OCI-LY7 (cell line): ENCODE data around the gene SKA2. TPM values are rescaled to one million over a fixed set of nuclear protein-coding genes. Genes with fewer than 3 reads are reported as not detected.

ENCODE experiments used
- BruUV-seq: library from RNA; stranded (reverse); fragments of 400-500 nt; replicated peaks from 2 replicates; lab custom pipeline; 2021; lab: Mats Ljungman, UMichigan
- CTCF ChIA-PET: fragments of 300-600 bp; sonication (Branson Sonifier 250); formaldehyde crosslinking; loops from one replicate; lab custom pipeline; 2022; ENCODE audit warnings: antibody characterized with exemption; ENCODE audit not compliant: unreplicated experiment; lab: Charles Lee
- POLR2A ChIA-PET: fragments of 300-600 bp; sonication (Branson Sonifier 250); formaldehyde crosslinking; loops from one replicate; lab custom pipeline; 2022; ENCODE audit warnings: antibody characterized with exemption; lab: Charles Lee
- DNase-seq: peaks from one replicate; pipeline ENCODE4 v3.0.0-alpha.2; 2015; ENCODE audit warnings: low spot score
- H2AFZ ChIP-seq: fragments of 200-600 bp; sonication (generic), shearing (Covaris generic); 2 replicates; pipeline ENCODE4 v1.6.1; 2014; ENCODE audit warnings: mild to moderate bottlenecking, antibody characterized with exemption, low read length, moderate library complexity
- H3K27ac ChIP-seq: fragments of 200-600 bp; sonication (generic); 2 replicates; pipeline ENCODE4 v1.5.1; 2014; ENCODE audit warnings: mixed run types, low read depth, mild to moderate bottlenecking, moderate library complexity, low read length, inconsistent platforms; ENCODE audit not compliant: poor library complexity, severe bottlenecking
- H3K36me3 ChIP-seq: fragments of 200-600 bp; sonication (generic); 2 replicates; pipeline ENCODE4 v1.6.1; 2014; ENCODE audit warnings: mild to moderate bottlenecking, antibody characterized with exemption, low read length, moderate library complexity, mixed read lengths; ENCODE audit not compliant: insufficient read depth
- H3K4me1 ChIP-seq: fragments of 200-600 bp; sonication (generic); 2 replicates; pipeline ENCODE4 v1.5.1; 2014; ENCODE audit warnings: mild to moderate bottlenecking, low read length; ENCODE audit not compliant: insufficient read depth, poor library complexity, severe bottlenecking
- H3K4me2 ChIP-seq: fragments of 200-600 bp; sonication (generic); 2 replicates; pipeline ENCODE4 v1.6.1; 2014; ENCODE audit warnings: mild to moderate bottlenecking, low read length
- H3K4me3 ChIP-seq: fragments of 200-600 bp; sonication (generic); 2 replicates; pipeline ENCODE4 v1.5.1; 2014; ENCODE audit warnings: mild to moderate bottlenecking, low read depth, low read length; ENCODE audit not compliant: poor library complexity, severe bottlenecking
- H3K79me2 ChIP-seq: fragments of 200-600 bp; sonication (generic); 2 replicates; pipeline ENCODE4 v1.6.1; 2016; ENCODE audit warnings: low read depth, mild to moderate bottlenecking, low read length, moderate library complexity, mixed read lengths; ENCODE audit not compliant: insufficient read depth
- H3K9me2 ChIP-seq: fragments of 200-600 bp; sonication (generic); 2 replicates; pipeline ENCODE4 v1.6.1; 2016; ENCODE audit warnings: mild to moderate bottlenecking, low read length, mixed read lengths; ENCODE audit not compliant: insufficient read depth
- H3K9me3 ChIP-seq: fragments of 200-600 bp; sonication (generic); 2 replicates; pipeline ENCODE4 v1.6.1; 2014; ENCODE audit warnings: mild to moderate bottlenecking, mixed run types, low read length, mixed read lengths
- H4K20me1 ChIP-seq: fragments of 200-600 bp; sonication (generic); 2 replicates; pipeline ENCODE4 v1.6.1; 2014; ENCODE audit warnings: mild to moderate bottlenecking, antibody characterized with exemption, low read length, moderate library complexity, mixed read lengths; ENCODE audit not compliant: insufficient read depth
- EZH2phosphoT487 ChIP-seq: fragments of 200-600 bp; sonication (generic); IDR thresholded peaks from 2 replicates; pipeline ENCODE4 v1.6.1; 2018; ENCODE audit warnings: low read depth, borderline replicate concordance, mild to moderate bottlenecking, mixed run types, antibody characterized with exemption, low read length, moderate library complexity, mixed read lengths
- intact Hi-C: fragments of 100-400 bp; cut with micrococcal nuclease; formaldehyde crosslinking; loops from one replicate; pipeline ENCODE4 v1.10.0; 2022; ENCODE audit not compliant: unreplicated experiment
- total RNA-seq, 2 experiments: library from RNA; depleted of rRNA in 1 of 2; stranded (reverse); fragments of >200 nt in 1 of 2; shearing (Covaris generic) in 1 of 2; gene quantifications; 2 replicates each; pipeline ENCODE4 v1.2.3, GENCODE V29; 2014 to 2022
- TF ChIP-seq, protein P1 (sequence below): fragments of 200-600 bp; sonication (generic); conservative IDR thresholded peaks from 2 replicates; pipeline ENCODE4 v1.5.1; 2014; ENCODE audit warnings: mild to moderate bottlenecking, antibody characterized with exemption, low read length, moderate library complexity, mixed read lengths

SKA2 gene
- total RNA-seq, 2 experiments from 2014 or later, result 82.5 to 106 TPM

GRCh38 chr17:59175076-59175475 lies 20.1 kb upstream of the SKA2 start:
- TF ChIP-seq EZH2phosphoT487, result no peak
- TF ChIP-seq, protein P1, sequence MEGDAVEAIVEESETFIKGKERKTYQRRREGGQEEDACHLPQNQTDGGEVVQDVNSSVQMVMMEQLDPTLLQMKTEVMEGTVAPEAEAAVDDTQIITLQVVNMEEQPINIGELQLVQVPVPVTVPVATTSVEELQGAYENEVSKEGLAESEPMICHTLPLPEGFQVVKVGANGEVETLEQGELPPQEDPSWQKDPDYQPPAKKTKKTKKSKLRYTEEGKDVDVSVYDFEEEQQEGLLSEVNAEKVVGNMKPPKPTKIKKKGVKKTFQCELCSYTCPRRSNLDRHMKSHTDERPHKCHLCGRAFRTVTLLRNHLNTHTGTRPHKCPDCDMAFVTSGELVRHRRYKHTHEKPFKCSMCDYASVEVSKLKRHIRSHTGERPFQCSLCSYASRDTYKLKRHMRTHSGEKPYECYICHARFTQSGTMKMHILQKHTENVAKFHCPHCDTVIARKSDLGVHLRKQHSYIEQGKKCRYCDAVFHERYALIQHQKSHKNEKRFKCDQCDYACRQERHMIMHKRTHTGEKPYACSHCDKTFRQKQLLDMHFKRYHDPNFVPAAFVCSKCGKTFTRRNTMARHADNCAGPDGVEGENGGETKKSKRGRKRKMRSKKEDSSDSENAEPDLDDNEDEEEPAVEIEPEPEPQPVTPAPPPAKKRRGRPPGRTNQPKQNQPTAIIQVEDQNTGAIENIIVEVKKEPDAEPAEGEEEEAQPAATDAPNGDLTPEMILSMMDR, result no peak
- no TSS peak for BruUV-seq
- intact Hi-C loops, result no loop called here
- Histone ChIP-seq H3K27ac (no peak overlapping the region), H2AFZ (no peak overlapping the region), H3K9me2 (no peaks in the 10 kb centered on the region), H3K79me2 (peaks cover 27% of the 10 kb centered on the region; the same call in 1 of the 2 replicates), H4K20me1 (no peaks in the 10 kb centered on the region), H3K4me3 (no peak overlapping the region), H3K4me1 (no peaks in the 10 kb centered on the region), H3K36me3 (peaks cover 86% of the 10 kb centered on the region), H3K9me3 (no peaks in the 10 kb centered on the region), H3K4me2 (no peak overlapping the region)
- POLR2A ChIA-PET, result no interaction called here
- DNase-seq, result no peak
- CTCF ChIA-PET, result no interaction called here

- intact Hi-C loops, result no loop called here
- H3K4me1 ChIP-seq, result no peaks in the 10 kb centered on the region
- H3K27ac ChIP-seq, result no peak overlapping the region
- CTCF ChIA-PET, result no interaction called here
- no peaks in the 10 kb centered on the region for H4K20me1 ChIP-seq
- no peaks in the 10 kb centered on the region for H3K9me3 ChIP-seq
- no peaks in the 10 kb centered on the region for H3K9me2 ChIP-seq
- no peak for DNase-seq
- peaks cover 86% of the 10 kb centered on the region for H3K36me3 ChIP-seq
- H3K4me3 ChIP-seq, result no peak overlapping the region
- no peak overlapping the region for H2AFZ ChIP-seq
- POLR2A ChIA-PET, result no interaction called here
- TF ChIP-seq, protein P1, result no peak
- no peak for TF ChIP-seq EZH2phosphoT487
- peaks cover 31% of the 10 kb centered on the region; the same call in 1 of the 2 replicates for H3K79me2 ChIP-seq
- H3K4me2 ChIP-seq, result no peak overlapping the region
- no TSS peak for BruUV-seq
These were observed 19.7 kb upstream of the SKA2 start for GRCh38 chr17:59174671-59175070.

- H3K36me3 ChIP-seq, result peaks cover 92% of the 10 kb centered on the region
- no peak overlapping the region for H3K4me3 ChIP-seq
- H4K20me1 ChIP-seq, result 0 out of 2 replicates have a peak, but pooled peaks cover 1% of the 10 kb centered on the region
- POLR2A ChIA-PET, result interaction anchor here (0.6 to 0.9 kb wide), 4 partner anchors 11 to 465 kb away, joined by 3 to 4 read pairs (median 4); partner anchors contain the start of genes PRR11 and SKA2
- no TSS peak for BruUV-seq
- H3K27ac ChIP-seq, result no peak overlapping the region
- CTCF ChIA-PET, result no interaction called here
- no peak overlapping the region for H2AFZ ChIP-seq
- H3K79me2 ChIP-seq, result peaks cover 52% of the 10 kb centered on the region
- no peak for DNase-seq
- intact Hi-C loops, result no loop called here
- H3K9me2 ChIP-seq, result no peaks in the 10 kb centered on the region
- TF ChIP-seq, protein P1, result no peak
- no peaks in the 10 kb centered on the region for H3K4me1 ChIP-seq
- no peak overlapping the region for H3K4me2 ChIP-seq
- H3K9me3 ChIP-seq, result no peaks in the 10 kb centered on the region
These were observed 17.5 kb upstream of the SKA2 start for GRCh38 chr17:59172436-59173004.
